ENCODE results near the gene TMEM154. TPM values are rescaled to one million over a fixed set of nuclear protein-coding genes. Genes with fewer than 3 reads are reported as not detected.
"Not testable (repeated sequence)": the region's sequence is repeated elsewhere in the genome, so short reads cannot be mapped to it uniquely, and the experiment has no call there.

TMEM154 gene
- total and polyA plus RNA-seq, 7 donors, result under 0.01 to 3.2 (median 0.69) TPM

DNA sequence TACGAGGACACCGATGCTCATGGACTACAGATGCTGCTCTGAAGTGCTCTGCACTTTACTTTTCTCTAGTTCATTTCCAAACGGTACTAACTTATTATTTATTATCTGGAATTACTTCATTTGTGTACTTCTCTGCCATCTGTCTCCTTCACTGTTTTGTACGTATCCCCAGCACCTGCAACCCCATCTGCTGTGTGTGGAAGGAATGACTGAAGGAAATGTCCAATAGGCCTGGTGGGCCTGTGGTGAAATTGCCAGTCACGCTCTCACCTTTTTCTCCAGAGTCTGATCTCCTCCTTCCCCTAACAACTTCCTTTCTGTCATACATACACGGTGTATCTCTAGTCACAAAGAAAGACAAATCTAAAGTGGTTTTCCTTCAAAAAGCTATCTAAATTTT is 12.9 kb downstream of the TMEM154 start:
- DNase-seq, result no peak
- Histone ChIP-seq H3K27me3 (no peaks in the 10 kb centered on the region), H3K9me3 (no peaks in the 10 kb centered on the region), H3K36me3 (no peaks in the 10 kb centered on the region), H3K4me1 (no peaks in the 10 kb centered on the region), H3K4me3 (no peak overlapping the region), H3K27ac (no peak overlapping the region)
- intact Hi-C loops (cut with DNase I), result no loop called here
- no peak for TF ChIP-seq POLR2AphosphoS5 (IDR thresholded peaks at IDR 0.05)
- TF ChIP-seq, protein P1, sequence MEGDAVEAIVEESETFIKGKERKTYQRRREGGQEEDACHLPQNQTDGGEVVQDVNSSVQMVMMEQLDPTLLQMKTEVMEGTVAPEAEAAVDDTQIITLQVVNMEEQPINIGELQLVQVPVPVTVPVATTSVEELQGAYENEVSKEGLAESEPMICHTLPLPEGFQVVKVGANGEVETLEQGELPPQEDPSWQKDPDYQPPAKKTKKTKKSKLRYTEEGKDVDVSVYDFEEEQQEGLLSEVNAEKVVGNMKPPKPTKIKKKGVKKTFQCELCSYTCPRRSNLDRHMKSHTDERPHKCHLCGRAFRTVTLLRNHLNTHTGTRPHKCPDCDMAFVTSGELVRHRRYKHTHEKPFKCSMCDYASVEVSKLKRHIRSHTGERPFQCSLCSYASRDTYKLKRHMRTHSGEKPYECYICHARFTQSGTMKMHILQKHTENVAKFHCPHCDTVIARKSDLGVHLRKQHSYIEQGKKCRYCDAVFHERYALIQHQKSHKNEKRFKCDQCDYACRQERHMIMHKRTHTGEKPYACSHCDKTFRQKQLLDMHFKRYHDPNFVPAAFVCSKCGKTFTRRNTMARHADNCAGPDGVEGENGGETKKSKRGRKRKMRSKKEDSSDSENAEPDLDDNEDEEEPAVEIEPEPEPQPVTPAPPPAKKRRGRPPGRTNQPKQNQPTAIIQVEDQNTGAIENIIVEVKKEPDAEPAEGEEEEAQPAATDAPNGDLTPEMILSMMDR (IDR thresholded peaks at IDR 0.05), result no peak
- TF ChIP-seq POLR2A (IDR thresholded peaks at IDR 0.05), result no peak
- TF ChIP-seq EP300 (IDR thresholded peaks at IDR 0.05), result no peak
- WGBS, 2 donors, result 82 to 87% methylated on average over 6 of the region's 6 CpGs

DNA sequence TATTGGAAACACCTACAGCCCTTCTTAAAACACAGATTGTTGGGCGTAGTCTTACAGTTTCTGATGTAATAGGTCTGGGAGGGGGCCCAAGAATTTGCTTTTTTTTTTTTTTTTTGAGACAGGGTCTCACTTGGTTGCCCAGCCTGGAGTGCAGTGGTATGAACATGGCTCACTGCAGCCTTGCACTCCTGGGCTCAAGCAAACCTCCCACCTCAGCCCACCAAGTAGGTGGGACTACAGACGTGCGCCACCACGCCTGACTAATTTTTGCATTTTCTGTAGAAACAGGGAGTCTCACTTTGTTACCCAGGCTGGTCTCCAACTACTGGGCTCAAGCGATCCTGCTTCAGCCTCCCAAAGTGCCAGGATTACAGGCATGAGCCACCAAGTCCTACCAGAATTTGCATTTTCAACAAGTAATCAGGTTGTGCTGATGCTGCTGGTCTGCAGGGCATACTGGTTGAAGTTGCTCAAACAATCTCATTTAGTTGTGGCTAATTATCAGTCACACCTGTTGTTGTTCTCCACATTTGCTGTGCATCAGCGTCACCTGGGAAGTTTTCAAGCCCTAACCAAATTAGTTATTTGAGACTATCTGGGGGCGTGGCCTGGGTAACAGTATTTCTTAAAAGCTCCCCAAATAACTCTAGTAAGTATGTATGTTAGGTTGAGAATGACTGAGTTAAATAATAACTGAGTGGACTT is 14.0 kb downstream of the TMEM154 start:
- intact Hi-C loops (cut with DNase I), result no loop called here
- Histone ChIP-seq H3K9me3 (no peaks in the 10 kb centered on the region), H3K4me1 (no peaks in the 10 kb centered on the region), H3K4me3 (no peak overlapping the region), H3K36me3 (no peaks in the 10 kb centered on the region), H3K27ac (no peak overlapping the region), H3K27me3 (no peaks in the 10 kb centered on the region)
- TF ChIP-seq POLR2A (IDR thresholded peaks at IDR 0.05) (no peak), EP300 (IDR thresholded peaks at IDR 0.05) (no peak), POLR2AphosphoS5 (IDR thresholded peaks at IDR 0.05) (no peak)
- TF ChIP-seq, protein P1 (IDR thresholded peaks at IDR 0.05), result no peak
- whole genome bisulfite sequencing, 2 donors, result 88 to 94% methylated on average over 7 of the region's 7 CpGs
- DNase-seq, result no peak

DNA sequence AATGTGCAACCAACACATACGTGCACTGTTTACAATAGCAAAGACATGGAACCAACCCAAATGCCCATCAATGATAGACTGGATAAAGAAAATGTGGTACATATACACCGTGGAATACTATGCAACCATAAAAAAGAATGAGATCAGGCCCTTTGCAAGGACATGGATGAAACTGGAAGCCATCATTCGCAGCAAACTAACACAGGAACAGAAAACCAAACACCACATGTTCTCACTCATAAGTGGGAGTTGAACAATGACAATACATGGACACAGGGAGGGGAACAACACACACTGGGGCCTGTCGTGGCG is 15.8 kb downstream of the TMEM154 start:
- H3K4me3 ChIP-seq; H3K9me3 ChIP-seq; DNase-seq; H3K27me3 ChIP-seq; intact Hi-C loops (cut with DNase I); H3K36me3 ChIP-seq; H3K27ac ChIP-seq; H3K4me1 ChIP-seq: not testable (repeated sequence)
- 54 to 65% methylated on average over 4 to 5 of the region's 5 CpGs for WGBS, 2 donors

DNA sequence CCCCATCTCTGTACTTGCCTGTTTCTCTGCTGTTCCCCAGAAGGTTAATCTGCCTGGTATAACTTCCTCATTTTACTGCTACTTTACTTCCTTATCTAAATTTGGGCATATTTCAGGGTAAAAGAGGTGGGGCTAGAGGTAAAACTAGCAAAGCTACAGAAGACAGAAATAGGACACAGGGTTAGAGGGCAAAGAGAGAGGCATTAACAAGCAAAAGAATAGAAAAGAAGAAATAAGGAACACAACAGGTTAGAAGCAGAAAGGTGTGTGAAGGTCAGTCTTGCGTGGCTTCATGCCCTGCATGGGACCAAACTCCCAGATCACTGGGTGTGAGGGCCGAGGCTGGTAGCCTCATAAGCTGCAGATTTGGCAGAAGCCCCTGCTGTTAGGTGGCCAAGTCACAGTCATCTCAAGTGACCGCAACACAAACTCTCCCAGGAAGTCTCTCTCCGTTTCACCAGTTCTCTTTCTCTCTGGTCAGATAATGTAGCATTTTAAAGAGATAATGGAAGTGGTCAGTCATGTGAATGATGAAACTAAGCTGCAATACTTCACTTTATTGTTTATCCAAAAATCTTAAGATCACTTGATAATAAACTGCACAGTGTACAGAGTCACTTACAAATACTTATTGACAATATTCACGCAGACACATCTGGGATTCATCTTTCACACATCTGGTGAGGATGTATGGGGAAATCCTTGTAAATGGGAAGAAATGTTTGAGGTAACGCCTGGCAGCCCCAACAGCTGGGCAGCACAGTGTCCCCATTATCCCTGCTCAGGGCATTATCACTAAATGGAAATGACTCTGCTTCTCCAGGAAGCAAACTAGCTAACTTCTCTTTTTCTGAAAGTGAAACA is 16.4 kb downstream of the TMEM154 start:
- Histone ChIP-seq H3K27ac (no peak overlapping the region), H3K9me3 (no peaks in the 10 kb centered on the region), H3K4me3 (no peak overlapping the region), H3K27me3 (no peaks in the 10 kb centered on the region), H3K36me3 (no peaks in the 10 kb centered on the region), H3K4me1 (no peaks in the 10 kb centered on the region)
- no peak for DNase-seq
- WGBS, 2 donors, result 70% methylated on average over 6 of the region's 6 CpGs
- intact Hi-C loops (cut with DNase I), result no loop called here
- TF ChIP-seq EP300 (IDR thresholded peaks at IDR 0.05) (no peak), POLR2A (IDR thresholded peaks at IDR 0.05) (no peak), POLR2AphosphoS5 (IDR thresholded peaks at IDR 0.05) (no peak)
- TF ChIP-seq, protein P1 (IDR thresholded peaks at IDR 0.05), result no peak

DNA sequence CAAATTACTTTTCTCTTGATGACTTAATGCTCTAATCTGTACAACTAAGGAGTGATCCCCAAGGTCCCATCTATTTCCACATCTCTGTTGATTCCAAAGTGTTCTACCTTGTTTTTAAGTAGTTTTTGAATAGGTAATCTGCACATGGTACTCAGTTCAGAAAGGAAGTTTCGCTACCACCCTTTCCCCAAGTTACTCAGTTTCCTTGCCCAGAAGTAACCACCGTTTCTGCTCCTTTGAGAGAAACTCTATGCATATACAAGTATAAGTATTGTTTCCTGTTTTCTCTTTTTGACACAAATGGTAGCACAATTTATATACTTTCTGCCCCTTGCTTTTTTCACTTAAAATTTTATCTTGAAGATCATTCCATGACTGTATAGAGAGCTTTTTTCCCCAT is 18.1 kb downstream of the TMEM154 start:
- DNase-seq, result no peak
- no peak overlapping the region for H3K4me3 ChIP-seq
- H3K27ac ChIP-seq, result no peak overlapping the region
- H3K4me1 ChIP-seq, result no peaks in the 10 kb centered on the region
- H3K27me3 ChIP-seq, result no peaks in the 10 kb centered on the region
- 55 to 82% methylated on average over 2 of the region's 2 CpGs for WGBS, 2 donors
- H3K36me3 ChIP-seq, result no peaks in the 10 kb centered on the region
- H3K9me3 ChIP-seq, result peaks cover 0 to 14% (median 2%) of the 10 kb centered on the region in 4 donors
- intact Hi-C loops (cut with DNase I), result no loop called here
- TF ChIP-seq EP300 (IDR thresholded peaks at IDR 0.05) (no peak), POLR2A (IDR thresholded peaks at IDR 0.05) (no peak), POLR2AphosphoS5 (IDR thresholded peaks at IDR 0.05) (no peak)
- TF ChIP-seq, protein P1 (IDR thresholded peaks at IDR 0.05), result no peak

All from sigmoid colon (tissue), 7 donors.